Measurements from ENCODE around the gene GDPD4.

Gene GDPD4

DNA sequence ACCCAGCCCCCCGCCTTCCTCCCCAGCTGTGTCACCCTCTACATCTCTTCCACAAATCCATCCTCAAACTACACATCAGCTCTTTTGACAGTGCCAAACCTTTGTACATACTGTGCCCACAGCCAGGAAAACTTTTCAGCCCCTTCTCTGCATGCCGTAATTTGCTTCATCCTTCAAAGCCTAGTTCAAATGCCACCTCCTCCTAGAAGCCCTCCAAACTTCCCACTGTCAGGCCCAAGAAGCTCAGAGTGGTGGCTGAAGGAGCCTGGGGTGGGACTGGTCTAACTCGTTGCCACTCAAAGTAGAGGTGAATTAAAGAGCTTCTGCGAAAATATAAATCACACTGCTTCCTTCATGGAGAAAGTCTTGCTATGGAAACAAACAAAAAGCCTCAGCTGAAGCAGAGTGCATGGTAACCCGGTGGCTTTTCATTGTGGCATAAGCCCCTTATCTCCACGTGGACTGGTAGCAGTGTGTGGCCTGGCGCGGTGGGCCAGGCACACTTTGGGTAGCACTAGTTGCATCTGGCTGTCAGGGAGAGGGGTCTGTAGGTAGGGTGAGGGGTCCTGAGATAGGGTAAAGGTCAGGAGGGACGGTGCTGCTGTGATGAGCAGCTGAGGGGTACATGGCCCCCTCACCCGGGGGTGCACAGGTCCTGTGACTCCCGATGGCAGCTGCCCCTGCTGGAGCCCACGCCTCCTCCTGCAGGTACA lies 96.6 kb downstream of the GDPD4 start:
- no peak for DNase-seq (ENCODE audit: low spot score)

DNA sequence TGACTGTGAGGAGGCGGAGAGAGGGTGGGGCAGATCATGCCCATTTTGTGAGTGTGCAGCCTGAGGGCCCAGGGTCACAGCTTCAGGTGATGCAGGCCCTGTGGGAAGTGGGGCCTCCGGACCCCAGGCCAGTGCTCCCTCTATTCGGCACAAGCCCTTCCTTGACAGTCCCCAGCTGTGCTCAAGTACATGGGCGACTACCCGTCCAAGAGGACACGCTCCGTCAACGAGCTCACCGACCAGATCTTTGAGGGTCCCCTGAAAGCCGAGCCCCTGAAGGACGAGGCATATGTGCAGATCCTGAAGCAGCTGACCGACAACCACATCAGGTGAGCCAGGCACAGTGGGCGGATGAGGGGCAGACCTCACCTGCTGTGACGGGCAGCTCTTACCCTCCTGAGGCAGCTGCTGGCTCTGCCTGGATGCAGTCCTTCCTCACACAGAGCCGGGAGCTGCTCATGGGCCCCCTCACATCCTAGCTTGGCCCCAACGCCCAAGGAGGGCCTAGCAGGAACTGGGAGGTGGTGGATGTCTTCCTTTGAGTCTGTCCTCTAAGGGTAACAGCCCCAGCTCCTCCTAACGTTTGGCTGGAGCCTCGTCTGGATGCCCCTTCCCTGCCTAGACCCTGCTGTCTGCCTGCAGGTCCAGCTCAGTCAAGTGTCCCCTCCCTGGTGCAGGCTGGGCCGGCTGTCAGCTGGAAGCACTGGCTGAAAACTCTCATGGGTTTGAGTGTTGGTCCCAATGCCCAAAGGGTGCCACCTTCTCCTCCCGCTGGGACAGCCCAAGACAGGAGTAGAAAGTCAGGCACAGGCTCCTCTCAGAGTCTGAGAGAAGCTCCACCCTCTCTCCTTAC lies 97.4 kb downstream of the GDPD4 start:
- DNase-seq (ENCODE audit: low spot score), result no peak

DNA sequence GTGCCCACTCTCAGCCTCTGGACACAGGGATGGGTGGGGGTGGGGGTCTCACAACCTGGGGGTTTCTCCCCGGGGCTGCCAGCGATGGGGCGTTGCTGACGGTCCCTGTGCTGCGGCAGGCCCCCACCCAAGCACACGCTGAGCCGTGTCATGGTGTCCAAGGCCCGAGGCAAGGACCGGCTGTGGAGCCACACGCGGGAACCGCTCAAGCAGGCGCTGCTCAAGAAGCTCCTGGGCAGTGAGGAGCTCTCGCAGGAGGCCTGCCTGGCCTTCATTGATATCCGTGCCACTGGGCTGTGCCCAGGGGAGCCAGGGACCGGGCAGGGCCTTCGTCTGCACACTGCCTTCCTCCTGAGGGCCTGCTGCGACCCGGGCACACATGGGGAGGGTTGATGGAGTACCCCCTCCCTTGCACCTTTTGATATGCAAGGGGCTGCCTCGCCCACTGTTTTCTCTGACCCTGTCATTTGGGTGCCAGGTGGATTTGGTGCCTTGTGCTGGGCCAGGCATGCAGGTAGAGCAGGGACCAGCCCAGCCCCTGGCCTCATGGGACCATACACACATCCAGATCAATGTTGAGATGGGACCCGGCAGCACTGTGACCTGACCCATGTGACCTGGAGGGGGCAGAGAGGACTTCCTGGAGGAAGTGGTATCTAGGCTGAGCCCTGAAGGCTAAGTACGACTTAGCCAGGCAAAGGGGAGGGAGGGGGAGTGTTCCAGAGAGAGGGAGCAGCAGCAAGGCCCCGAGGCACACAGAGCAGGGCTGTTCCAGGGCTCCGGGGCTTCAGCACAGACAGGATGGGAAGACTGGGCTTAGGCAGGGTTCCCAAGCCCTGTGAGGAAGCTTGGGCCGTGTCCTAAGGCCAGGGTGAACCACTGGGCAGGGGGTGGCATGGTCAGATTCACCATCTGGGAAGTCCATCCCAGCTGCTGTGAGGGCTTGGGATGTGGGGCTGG lies 98.3 kb downstream of the GDPD4 start:
- no peak for DNase-seq (ENCODE audit: low spot score)

DNA sequence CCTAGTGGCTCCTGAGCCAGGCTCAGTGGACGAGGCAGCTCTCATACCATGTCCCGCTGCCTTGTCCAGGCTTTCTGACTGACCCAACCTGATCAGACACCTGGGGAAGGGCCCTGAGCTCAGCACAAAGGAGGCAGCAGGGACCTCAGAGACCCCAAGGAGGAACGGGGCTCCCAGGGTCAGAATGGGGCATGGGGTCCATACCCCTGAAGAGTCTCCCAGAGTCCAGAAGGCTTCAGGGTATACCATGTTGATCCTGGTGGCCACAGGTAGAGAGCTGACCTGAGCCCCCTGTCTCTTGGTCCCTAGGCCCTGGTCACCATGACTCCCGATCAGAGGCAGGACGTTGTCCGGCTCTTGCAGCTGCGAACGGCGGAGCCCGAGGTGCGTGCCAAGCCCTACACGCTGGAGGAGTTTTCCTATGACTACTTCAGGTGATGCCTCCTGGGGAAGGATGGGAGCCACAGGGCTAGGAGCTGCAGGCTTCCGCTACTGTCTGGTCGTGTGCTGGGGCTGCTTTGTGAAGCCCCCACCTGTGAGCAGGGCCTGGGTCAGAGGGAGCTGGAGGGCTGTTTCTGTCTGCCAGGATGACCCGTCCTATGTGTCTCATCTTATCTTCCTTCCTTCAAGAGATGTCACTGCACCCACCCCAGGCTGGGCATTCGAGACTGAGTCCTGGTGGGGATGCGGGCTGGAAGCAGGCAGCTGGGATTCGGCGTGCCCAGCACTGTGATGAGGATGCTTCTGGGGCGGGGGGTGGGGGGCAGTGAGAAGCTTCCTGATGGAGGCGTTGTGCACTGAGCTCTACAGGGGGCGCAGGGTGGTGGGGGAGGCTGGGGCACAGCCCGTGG lies 99.3 kb downstream of the GDPD4 start:
- no peak for DNase-seq (ENCODE audit: low spot score)

DNA sequence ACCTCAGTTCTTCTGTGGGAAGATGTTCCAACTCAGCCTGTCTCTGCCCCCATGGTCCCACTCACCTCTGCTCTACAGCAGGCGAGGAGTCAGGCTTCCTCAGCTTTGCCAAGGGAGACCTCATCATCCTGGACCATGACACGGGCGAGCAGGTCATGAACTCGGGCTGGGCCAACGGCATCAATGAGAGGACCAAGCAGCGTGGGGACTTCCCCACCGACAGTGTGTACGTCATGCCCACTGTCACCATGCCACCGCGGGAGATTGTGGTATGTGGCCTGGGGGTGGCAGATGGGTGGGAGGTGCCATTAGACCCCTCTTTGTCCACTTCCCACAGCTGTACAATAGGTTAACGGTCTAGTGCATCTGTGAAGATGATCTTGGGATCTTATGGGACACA lies 100.1 kb downstream of the GDPD4 start:
- DNase-seq (ENCODE audit: low spot score), result no peak

DNA sequence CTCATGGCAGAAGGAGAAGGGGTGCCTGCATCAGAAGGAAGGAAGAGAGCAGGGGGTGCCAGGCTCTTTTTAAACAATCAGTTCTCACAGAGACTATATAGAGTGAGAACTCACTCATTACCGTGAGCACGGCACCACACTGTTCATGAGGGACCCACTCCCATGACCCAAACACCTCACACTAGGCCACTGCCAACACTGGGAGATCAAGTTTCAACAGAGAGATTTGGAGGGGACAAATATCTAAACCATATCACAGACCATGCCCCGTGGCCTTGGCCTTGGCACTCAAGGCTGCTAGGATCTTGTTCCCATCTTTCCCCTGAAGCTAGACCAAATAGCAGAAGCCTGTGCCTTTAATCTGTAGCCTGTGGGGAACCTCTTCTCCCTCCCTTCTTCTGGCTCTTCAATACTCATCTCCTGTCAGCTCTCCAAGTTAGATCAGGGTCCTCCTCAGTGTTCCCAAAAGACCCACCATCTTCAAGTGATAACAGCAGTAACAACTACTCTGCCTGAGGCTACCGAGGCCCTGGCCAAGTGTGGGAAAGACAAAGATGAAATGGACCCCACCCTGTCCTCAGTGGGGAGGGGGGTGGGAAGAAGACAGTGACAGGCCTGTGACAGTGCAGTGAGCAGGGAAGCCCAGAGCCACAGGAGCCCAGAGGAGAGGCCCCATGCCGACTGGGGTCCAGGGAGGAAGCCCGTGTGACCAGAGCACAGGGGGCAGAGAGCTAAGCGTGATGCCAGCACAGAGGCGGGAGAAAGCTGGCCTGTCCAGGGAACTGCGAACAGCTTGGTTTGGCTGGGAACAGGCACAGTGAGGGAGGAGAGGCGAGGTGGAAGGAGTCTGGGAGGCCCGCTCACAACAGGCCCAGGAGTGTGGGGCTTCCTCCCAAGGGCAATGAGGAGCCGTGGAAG lies 100.9 kb downstream of the GDPD4 start:
- DNase-seq (ENCODE audit: low spot score), result no peak

DNA sequence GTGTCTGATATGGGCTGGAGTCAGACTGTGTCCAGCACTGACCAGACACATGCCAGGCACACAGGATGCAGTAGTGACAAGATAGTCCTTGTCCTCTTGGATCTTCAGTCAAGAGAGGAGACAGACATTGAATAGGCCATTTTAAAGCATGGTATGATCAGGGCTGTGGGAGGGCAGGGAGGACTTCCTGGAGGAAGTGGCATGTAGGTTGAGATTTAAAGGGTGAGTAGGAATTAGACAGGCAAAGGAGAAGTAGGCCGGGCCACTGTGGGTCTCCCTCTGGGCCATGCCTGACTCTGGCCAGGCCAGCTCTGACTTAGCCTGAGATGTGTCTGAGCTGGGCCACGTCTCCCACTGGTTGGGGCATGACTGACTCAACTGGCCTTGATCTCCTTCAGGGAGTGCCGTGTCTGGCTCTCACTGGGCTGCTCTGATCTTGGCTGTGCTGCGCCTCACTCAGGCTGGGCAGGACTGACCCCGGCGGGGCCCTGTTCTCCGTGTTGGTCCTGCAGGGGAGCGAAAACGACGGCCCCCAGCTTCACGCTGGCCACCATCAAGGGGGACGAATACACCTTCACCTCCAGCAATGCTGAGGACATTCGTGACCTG lies 102.2 kb downstream of the GDPD4 start:
- no peak for DNase-seq (ENCODE audit: low spot score)

DNA sequence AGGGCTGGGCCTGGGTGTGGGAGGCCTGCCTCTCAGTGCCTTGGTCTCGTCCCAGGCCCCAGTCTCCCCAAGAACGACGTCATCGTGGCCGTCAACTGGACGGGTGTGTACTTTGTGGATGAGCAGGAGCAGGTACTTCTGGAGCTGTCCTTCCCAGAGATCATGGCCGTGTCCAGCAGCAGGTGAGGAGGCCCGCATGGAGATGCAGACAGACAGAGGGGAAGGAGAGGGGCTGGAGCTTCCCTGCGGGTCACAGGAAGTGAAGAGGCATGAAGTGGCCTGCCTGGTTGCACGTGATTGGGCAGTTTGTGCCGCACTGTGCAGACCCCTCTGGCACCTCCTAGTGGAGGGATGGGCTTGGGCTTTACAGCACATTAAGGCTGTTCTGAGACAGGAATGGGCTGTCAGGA lies 103.0 kb downstream of the GDPD4 start:
- no peak for DNase-seq (ENCODE audit: low spot score)

DNA sequence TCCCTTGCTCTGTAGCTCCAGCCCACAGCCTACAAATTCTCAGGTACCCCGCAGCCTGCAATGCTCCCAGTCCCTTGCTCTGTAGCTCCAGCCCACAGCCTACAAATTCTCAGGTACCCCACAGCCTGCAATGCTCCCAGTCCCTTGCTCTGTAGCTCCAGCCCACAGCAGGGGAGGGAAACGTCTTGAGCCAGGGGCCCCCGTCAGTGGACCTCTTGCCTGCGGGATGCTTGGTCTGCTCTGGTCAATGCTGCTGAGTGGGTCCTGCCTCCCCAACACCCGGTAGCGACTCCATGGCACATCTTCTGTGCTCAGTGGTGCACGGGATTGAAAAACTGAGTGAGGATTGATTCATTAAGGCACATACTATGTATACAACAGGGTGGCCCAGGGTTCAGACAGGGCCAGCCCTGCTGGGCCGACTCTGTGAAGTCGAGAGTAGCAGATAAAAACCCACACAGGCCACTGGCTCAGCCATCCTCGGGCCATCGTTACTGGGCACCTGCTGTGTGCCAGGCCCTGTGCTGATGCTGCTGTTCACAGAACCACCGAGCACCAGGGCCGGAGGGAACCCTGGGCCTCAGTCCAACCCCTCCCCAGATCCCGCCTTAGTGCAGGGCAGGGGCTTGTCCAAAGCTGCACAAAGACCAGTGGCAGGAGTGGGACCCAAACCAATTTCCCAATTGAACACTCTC lies 103.7 kb downstream of the GDPD4 start:
- no peak for DNase-seq (ENCODE audit: low spot score)

DNA sequence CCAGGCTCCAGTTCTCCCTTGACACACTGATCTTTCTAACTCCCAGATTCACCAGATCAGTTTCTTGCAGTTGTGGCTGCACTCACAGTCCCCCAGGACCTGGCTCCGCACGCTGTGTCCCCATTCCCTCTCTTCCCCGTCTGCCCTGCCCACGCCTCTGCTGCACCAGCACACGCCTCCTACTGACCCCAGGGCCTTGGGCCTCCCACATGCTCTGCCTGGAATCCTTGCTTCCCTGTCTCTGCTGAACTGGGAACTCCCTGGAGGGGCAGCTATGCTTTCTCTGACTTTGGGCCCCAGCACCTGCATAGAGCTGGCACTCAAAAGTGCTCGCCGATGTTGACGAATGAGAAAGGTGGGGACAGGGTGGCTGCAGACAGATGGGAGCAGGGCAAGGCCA lies 104.5 kb downstream of the GDPD4 start:
- DNase-seq (ENCODE audit: low spot score), result no peak

DNA sequence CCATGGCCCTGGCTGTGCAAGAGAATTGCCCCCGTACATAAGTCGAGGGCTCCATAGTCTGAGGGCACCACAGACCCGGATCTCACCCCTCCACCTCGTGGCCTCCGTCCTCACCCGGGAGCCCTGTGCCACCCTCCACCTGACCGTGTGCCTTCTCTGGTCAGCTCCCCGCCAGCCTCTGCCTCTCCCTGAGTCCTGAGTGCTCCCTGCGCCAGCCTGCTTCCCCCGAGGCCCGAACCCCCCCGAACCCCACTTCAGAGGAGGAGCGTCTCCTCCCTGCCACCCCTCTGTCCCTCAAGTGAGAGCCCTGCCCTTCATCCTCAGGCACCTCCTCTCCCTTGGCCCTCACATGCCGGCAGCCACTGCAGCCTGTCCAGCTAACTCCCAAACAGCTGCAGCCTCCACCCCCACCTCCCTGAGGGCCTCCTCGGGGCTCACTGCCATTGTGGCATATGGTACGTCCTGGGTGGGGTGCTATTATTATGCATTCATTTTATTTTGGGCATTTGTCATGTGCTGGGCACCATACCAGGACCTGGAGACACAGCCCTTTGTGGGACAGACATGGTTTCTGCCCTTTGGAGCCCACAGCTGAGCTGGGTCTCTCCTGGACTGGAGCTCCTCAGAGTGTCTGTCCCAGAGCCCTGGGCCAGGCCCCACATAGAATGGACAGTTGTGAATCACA lies 106.3 kb downstream of the GDPD4 start:
- DNase-seq (ENCODE audit: low spot score), result no peak

DNA sequence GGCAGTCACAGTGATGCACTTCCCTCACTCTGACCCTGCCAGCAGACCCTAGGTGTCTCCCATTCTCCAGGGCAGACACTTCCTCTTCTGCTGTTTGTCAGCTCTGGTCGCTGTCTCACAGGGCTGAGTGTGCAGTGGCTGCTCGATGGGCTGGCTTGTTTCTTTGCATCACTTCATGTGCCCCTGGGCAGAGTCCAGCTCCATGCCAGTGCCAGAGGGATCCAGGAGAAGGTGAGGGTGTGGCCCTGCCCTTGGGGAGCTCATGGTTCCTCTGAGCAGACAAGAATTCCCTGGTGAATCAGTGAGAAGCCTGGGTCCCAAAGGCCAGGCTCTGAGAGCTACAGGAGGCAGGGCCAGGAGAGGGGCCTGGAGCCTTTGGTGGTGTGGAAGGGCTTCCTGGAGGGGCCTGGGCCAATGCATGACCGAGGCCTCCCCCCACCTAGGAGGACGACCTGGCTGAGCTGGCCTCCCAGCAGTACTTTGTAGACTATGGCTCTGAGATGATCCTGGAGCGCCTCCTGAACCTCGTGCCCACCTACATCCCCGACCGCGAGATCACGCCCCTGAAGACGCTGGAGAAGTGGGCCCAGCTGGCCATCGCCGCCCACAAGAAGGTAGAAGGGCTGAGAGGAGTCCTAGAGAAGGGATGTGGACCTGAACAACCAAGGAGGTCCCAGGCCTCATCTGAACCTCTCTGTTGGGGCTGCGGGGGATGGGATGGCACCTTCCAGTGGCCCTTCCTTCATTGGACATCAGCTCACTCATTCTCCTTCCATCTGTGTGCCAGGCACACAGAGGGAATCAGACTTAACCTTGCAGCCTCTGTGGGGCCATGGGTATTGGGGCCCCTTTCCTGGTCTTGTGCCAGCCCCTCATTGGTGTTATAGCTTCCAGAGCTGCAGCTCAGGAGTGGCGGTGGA lies 107.3 kb downstream of the GDPD4 start:
- DNase-seq (ENCODE audit: low spot score), result no peak

DNA sequence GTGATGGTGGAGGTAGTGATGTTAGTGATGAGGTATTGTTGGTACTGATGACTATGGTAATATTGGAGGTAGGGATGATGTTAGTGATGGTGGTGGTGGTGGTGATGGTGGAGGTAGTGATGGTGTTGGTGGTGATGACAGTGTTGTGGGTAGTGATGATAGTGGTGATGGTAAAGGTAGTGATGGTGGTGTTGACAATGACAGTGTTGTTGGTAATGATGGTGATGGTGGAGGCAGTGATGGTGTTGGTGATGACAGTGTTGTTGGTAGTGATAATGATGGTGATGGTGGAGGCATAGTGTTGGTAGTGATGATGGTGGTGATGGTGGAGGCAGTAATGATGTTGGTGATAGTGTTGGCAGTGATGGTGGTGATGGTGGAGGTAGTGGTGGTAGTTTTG lies 108.3 kb downstream of the GDPD4 start:
- no peak for DNase-seq (ENCODE audit: low spot score)

DNA sequence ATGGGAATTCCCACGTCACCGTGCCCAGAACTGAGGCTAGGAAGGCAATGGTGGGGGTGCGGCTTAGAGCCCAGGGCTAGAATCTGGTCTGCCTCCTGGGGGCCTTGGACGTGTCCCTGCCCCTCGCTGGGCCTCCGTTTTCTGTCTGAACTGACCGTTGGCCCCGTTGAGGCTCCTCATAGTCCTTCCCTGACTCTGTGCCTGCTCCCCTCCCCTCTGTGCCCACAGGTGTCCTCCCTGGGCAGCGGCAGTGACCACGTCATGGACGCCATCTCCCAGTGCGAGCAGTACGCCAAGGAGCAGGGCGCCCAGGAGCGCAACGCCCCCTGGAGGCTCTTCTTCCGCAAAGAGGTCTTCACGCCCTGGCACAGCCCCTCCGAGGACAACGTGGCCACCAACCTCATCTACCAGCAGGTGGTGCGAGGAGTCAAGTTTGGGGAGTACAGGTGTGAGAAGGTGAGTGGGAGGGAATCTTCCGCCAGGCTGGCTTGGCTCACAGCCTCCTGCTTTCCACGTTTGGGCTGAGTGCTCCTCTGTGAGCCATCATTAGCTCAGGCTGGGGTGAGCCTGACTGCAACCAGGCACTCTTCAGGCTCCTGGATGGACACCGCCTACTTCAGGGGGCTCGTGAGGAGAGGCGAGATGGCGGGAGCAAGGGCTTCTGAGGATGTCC lies 109.5 kb downstream of the GDPD4 start:
- no peak for DNase-seq (ENCODE audit: low spot score)

DNA sequence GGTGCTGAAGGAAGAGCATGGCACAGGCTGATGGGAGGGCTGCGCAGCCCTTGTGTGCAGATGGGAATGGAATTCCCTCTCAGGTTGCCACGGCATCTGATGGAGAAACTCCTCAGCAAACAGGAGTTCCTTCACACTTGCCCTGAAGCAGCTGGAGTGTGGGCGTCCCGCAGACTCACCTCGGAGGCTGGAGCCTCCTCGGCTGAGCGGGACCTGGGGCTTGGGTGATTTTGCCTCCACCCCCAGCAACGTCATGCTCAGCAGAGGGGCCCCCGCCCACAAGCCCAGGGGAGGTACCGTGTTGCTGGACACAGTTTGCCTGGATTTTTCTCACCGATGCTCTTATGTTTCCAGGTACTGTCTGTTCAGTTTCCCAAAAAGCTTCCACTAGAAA lies 110.1 kb downstream of the GDPD4 start:
- DNase-seq (ENCODE audit: low spot score), result peak; percentile 24

DNA sequence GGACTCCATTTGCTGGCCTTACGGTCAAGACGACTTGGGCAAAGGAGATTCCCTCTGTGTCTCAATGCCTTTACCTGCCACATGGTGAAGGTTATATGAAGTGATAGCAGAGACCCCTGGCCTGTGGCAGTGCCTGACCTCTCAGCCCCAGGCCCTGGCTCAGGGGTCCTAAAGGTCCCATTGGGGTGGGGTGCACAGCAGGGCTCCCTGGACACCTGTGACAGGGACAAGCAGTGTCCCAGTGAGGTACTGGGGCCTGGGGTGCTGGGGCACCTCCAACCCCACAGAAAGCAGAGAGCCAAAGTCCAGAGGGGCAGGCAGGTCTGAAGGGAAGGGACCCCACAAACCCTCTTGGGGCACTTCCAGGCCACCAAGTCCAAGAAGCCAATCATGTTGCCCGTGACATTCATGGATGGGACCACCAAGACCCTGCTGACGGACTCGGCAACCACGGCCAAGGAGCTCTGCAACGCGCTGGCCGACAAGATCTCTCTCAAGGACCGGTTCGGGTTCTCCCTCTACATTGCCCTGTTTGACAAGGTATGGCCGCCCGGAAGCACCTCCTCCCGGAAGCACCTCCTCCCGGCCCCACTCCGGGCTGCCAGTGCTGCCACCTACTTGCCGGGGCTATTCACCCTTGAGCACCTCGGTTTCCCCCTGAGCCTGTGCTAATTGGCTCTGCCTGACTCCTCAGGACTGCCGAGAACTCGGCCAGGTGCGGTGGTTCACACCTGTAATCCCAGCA lies 111.0 kb downstream of the GDPD4 start:
- DNase-seq (ENCODE audit: low spot score), result no peak

All from Ammon's horn (tissue), 1 donor.